Measurements from ENCODE around the gene CRLF3. TPM values are rescaled to one million over a fixed set of nuclear protein-coding genes. Genes with fewer than 3 reads are reported as not detected.

CRLF3 gene
- total RNA-seq, 1 experiment from 2014 or later, result 17.9 TPM

DNA sequence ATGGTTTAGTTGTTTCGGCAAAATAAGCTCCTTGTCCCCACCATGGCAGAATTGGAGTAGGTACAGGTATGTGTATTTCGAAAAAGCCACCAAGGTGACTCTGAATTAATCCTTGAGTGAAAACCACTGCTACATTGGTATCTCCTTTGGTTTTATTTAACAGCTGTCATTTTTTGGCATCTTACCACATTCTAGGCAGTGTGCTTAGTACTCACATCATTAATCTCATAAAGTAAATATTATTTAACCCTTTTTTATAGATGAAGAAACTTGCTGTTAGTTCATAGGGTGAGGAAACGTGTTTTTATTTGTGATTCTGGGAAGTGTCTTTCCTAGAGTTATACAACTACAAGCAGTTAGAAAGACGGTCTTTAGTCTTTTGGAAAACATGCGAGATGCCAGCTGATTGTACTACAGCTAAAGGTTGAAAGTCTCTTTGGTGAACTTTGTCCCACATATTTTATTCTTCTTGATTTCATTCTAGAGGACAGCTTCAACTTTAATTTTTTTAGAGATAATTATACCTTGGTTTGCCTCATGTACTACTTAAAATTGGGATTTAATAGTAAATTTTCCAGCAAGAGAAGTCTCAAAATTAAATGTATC, 13.8 kb upstream of the CRLF3 start:
- ChIA-PET CTCF (interaction anchor here (1.3 kb wide), 1 partner anchor 361 kb away, joined by 4 read pairs; the partner anchor contains the start of gene GOSR1), POLR2A (interaction anchor here (0.5 kb wide), 1 partner anchor 339 kb away, joined by 6 read pairs; no protein-coding TSS in a partner anchor)
- H3K4me3 Mint-ChIP-seq, result no peak overlapping the region
- H3K27ac Mint-ChIP-seq, result no peak overlapping the region
- H3K36me3 Mint-ChIP-seq, result peaks cover 57% of the 10 kb centered on the region
- no peaks in the 10 kb centered on the region for H3K27me3 Mint-ChIP-seq (ENCODE audit: low read depth)
- ATAC-seq (no peak), DNase-seq (ENCODE audit: low spot score) (no peak)
- TF ChIP-seq, protein P1, sequence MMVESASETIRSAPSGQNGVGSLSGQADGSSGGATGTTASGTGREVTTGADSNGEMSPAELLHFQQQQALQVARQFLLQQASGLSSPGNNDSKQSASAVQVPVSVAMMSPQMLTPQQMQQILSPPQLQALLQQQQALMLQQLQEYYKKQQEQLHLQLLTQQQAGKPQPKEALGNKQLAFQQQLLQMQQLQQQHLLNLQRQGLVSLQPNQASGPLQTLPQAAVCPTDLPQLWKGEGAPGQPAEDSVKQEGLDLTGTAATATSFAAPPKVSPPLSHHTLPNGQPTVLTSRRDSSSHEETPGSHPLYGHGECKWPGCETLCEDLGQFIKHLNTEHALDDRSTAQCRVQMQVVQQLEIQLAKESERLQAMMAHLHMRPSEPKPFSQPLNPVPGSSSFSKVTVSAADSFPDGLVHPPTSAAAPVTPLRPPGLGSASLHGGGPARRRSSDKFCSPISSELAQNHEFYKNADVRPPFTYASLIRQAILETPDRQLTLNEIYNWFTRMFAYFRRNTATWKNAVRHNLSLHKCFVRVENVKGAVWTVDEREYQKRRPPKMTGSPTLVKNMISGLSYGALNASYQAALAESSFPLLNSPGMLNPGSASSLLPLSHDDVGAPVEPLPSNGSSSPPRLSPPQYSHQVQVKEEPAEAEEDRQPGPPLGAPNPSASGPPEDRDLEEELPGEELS (CRISPR knock-in tag; IDR thresholded peaks at IDR 0.05), result no peak
- TF ChIP-seq, protein P2, sequence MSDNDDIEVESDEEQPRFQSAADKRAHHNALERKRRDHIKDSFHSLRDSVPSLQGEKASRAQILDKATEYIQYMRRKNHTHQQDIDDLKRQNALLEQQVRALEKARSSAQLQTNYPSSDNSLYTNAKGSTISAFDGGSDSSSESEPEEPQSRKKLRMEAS (CRISPR knock-in tag; IDR thresholded peaks at IDR 0.05), result no peak
- TF ChIP-seq, protein P3, sequence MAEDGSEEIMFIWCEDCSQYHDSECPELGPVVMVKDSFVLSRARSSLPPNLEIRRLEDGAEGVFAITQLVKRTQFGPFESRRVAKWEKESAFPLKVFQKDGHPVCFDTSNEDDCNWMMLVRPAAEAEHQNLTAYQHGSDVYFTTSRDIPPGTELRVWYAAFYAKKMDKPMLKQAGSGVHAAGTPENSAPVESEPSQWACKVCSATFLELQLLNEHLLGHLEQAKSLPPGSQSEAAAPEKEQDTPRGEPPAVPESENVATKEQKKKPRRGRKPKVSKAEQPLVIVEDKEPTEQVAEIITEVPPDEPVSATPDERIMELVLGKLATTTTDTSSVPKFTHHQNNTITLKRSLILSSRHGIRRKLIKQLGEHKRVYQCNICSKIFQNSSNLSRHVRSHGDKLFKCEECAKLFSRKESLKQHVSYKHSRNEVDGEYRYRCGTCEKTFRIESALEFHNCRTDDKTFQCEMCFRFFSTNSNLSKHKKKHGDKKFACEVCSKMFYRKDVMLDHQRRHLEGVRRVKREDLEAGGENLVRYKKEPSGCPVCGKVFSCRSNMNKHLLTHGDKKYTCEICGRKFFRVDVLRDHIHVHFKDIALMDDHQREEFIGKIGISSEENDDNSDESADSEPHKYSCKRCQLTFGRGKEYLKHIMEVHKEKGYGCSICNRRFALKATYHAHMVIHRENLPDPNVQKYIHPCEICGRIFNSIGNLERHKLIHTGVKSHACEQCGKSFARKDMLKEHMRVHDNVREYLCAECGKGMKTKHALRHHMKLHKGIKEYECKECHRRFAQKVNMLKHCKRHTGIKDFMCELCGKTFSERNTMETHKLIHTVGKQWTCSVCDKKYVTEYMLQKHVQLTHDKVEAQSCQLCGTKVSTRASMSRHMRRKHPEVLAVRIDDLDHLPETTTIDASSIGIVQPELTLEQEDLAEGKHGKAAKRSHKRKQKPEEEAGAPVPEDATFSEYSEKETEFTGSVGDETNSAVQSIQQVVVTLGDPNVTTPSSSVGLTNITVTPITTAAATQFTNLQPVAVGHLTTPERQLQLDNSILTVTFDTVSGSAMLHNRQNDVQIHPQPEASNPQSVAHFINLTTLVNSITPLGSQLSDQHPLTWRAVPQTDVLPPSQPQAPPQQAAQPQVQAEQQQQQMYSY (CRISPR knock-in tag; IDR thresholded peaks at IDR 0.05), result no peak
- TF ChIP-seq ZNF219 (CRISPR knock-in tag; IDR thresholded peaks at IDR 0.05; ENCODE audit: borderline replicate concordance) (no peak), SMAD4 (CRISPR knock-in tag; IDR thresholded peaks at IDR 0.05) (no peak), ZNF396 (CRISPR knock-in tag; IDR thresholded peaks at IDR 0.05; ENCODE audit: borderline replicate concordance) (no peak), NFATC4 (CRISPR knock-in tag; IDR thresholded peaks at IDR 0.05) (no peak), OVOL2 (CRISPR knock-in tag; IDR thresholded peaks at IDR 0.05; ENCODE audit: borderline replicate concordance) (no peak), SMAD3 (CRISPR knock-in tag; IDR thresholded peaks at IDR 0.05; ENCODE audit: borderline replicate concordance) (no peak), TP53 (CRISPR knock-in tag; IDR thresholded peaks at IDR 0.05) (no peak), ESRRA (CRISPR knock-in tag; IDR thresholded peaks at IDR 0.05; ENCODE audit: borderline replicate concordance) (no peak), MXD4 (CRISPR knock-in tag; IDR thresholded peaks at IDR 0.05; ENCODE audit: borderline replicate concordance) (no peak), ZNF138 (CRISPR knock-in tag; conservative IDR thresholded peaks at IDR 0.05) (no peak), ZNF416 (CRISPR knock-in tag; IDR thresholded peaks at IDR 0.05) (no peak), ATF1 (CRISPR knock-in tag; IDR thresholded peaks at IDR 0.05) (no peak)
- TF ChIP-seq, protein P4, sequence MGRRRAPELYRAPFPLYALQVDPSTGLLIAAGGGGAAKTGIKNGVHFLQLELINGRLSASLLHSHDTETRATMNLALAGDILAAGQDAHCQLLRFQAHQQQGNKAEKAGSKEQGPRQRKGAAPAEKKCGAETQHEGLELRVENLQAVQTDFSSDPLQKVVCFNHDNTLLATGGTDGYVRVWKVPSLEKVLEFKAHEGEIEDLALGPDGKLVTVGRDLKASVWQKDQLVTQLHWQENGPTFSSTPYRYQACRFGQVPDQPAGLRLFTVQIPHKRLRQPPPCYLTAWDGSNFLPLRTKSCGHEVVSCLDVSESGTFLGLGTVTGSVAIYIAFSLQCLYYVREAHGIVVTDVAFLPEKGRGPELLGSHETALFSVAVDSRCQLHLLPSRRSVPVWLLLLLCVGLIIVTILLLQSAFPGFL (CRISPR knock-in tag; IDR thresholded peaks at IDR 0.05; ENCODE audit: borderline replicate concordance), result no peak
- TF ChIP-seq, protein P5, sequence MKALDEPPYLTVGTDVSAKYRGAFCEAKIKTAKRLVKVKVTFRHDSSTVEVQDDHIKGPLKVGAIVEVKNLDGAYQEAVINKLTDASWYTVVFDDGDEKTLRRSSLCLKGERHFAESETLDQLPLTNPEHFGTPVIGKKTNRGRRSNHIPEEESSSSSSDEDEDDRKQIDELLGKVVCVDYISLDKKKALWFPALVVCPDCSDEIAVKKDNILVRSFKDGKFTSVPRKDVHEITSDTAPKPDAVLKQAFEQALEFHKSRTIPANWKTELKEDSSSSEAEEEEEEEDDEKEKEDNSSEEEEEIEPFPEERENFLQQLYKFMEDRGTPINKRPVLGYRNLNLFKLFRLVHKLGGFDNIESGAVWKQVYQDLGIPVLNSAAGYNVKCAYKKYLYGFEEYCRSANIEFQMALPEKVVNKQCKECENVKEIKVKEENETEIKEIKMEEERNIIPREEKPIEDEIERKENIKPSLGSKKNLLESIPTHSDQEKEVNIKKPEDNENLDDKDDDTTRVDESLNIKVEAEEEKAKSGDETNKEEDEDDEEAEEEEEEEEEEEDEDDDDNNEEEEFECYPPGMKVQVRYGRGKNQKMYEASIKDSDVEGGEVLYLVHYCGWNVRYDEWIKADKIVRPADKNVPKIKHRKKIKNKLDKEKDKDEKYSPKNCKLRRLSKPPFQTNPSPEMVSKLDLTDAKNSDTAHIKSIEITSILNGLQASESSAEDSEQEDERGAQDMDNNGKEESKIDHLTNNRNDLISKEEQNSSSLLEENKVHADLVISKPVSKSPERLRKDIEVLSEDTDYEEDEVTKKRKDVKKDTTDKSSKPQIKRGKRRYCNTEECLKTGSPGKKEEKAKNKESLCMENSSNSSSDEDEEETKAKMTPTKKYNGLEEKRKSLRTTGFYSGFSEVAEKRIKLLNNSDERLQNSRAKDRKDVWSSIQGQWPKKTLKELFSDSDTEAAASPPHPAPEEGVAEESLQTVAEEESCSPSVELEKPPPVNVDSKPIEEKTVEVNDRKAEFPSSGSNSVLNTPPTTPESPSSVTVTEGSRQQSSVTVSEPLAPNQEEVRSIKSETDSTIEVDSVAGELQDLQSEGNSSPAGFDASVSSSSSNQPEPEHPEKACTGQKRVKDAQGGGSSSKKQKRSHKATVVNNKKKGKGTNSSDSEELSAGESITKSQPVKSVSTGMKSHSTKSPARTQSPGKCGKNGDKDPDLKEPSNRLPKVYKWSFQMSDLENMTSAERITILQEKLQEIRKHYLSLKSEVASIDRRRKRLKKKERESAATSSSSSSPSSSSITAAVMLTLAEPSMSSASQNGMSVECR (CRISPR knock-in tag; IDR thresholded peaks at IDR 0.05; ENCODE audit: borderline replicate concordance), result no peak
- TF ChIP-seq, protein P6, sequence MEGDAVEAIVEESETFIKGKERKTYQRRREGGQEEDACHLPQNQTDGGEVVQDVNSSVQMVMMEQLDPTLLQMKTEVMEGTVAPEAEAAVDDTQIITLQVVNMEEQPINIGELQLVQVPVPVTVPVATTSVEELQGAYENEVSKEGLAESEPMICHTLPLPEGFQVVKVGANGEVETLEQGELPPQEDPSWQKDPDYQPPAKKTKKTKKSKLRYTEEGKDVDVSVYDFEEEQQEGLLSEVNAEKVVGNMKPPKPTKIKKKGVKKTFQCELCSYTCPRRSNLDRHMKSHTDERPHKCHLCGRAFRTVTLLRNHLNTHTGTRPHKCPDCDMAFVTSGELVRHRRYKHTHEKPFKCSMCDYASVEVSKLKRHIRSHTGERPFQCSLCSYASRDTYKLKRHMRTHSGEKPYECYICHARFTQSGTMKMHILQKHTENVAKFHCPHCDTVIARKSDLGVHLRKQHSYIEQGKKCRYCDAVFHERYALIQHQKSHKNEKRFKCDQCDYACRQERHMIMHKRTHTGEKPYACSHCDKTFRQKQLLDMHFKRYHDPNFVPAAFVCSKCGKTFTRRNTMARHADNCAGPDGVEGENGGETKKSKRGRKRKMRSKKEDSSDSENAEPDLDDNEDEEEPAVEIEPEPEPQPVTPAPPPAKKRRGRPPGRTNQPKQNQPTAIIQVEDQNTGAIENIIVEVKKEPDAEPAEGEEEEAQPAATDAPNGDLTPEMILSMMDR (IDR thresholded peaks at IDR 0.05), result no peak
- TF ChIP-seq, protein P7, sequence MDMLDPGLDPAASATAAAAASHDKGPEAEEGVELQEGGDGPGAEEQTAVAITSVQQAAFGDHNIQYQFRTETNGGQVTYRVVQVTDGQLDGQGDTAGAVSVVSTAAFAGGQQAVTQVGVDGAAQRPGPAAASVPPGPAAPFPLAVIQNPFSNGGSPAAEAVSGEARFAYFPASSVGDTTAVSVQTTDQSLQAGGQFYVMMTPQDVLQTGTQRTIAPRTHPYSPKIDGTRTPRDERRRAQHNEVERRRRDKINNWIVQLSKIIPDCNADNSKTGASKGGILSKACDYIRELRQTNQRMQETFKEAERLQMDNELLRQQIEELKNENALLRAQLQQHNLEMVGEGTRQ (CRISPR knock-in tag; IDR thresholded peaks at IDR 0.05), result no peak
- peaks cover 1% of the 10 kb centered on the region for H3K4me1 Mint-ChIP-seq
- no peaks in the 10 kb centered on the region for H3K9me3 Mint-ChIP-seq

All from WTC11 (cell line).